ENCODE data around the gene CARMIL3. TPM values are rescaled to one million over a fixed set of nuclear protein-coding genes. Genes with fewer than 3 reads are reported as not detected.
A peak's percentile ranks its signal among the peaks of the same experiment; 100 is the strongest.

Gene CARMIL3
- total RNA-seq, 2 donors from 2014 or later: 1.1 to 3.4 TPM

- ATAC-seq (no peak), DNase-seq (peak in 1 of 2 donors; percentile 2)
- intact Hi-C loops (cut with DNase I, micrococcal nuclease): no loop called here
Observed at GRCh38 chr14:24071144-24071697, 19.4 kb downstream of the CARMIL3 start, which contains the start of gene CPNE6. Gene CPNE6, plus strand, starts transcription at chr14:24071562. Its CDS starts 1,375 bp downstream, at chr14:24072937.

DNA sequence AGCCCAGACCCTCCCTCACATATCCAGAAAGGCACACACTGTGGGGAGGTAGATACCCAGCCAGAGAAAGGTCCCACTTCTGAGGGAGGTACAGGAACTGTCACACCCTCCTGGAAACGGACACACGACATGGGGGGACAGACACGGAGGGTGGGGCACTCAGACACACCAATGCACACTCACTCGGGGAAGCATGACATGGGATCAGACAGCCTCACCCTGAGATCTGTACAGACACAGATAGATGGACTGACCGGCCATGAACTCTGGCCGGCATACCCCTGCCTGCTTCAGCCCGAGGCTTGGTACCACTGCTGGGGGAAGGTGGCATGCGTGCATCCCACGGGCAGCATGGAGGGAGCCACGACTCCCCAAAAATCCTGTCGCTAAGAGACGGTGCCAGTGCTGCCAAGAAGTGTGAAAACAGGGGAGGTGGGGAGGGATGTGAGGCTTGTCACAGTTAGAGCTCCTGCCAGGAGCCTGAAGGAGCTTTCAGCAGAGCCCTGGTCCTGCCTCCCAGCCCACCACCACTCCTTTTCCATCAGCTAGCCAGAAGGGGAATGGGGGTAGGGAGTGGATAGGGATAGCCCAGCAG, 20.1 kb downstream of the CARMIL3 start:
- intact Hi-C loops (cut with DNase I, micrococcal nuclease): no loop called here
- peak in 1 of 2 donors; percentile 21 for DNase-seq
- ATAC-seq: peak; percentile 64

- ATAC-seq (peak; percentile 36), DNase-seq (peak in 1 of 2 donors; percentile 32)
- intact Hi-C loops (cut with DNase I, micrococcal nuclease): no loop called here
Observed at GRCh38 chr14:24072436-24072835, 20.6 kb downstream of the CARMIL3 start.

DNA sequence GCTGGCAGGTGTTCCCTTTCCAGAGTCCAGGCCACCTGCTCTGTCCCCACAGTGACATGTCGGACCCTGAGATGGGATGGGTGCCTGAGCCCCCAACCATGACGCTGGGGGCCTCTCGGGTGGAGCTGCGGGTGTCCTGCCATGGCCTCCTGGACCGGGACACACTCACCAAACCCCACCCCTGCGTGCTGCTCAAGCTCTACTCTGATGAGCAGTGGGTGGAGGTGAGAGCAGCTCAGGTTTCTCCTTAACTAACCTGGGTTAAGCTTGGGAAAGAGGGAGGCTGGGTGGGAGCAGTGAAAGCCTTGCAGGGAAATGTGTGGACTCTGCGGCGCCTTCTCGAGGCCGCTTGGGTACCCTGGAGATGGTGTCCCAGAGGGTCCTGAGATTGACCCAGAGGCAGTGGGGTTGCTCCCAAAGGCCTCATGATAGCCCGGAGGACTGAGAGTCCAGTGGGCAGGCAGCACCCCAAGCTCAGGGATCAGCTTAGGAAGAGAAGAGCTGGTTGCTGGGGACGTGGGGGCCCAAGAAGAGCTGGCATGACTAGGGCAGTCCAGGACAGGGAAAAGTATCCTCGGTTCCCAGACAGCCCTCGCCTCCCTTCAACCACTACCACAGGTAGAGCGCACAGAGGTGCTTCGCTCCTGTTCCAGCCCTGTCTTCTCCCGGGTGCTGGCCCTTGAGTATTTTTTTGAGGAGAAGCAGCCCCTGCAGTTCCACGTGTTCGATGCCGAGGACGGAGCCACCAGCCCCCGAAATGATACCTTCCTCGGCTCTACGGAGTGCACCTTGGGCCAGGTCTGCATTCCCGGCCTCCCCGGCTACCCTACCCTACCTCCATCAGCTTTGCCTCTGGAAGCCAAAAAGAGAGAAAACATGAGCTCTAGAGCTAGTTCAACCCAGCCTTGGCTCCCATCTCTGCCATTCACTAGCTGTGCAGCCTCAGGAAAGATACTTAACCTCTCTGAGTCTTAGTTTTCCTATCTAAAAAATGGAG, 21.4 kb downstream of the CARMIL3 start:
- intact Hi-C loops (cut with DNase I, micrococcal nuclease): no loop called here
- ATAC-seq (no peak), DNase-seq (no peak)

- ATAC-seq (peak; percentile 33), DNase-seq (no peak)
- intact Hi-C loops (cut with DNase I, micrococcal nuclease): no loop called here
Observed at GRCh38 chr14:24074625-24075484, 23.0 kb downstream of the CARMIL3 start.

DNA sequence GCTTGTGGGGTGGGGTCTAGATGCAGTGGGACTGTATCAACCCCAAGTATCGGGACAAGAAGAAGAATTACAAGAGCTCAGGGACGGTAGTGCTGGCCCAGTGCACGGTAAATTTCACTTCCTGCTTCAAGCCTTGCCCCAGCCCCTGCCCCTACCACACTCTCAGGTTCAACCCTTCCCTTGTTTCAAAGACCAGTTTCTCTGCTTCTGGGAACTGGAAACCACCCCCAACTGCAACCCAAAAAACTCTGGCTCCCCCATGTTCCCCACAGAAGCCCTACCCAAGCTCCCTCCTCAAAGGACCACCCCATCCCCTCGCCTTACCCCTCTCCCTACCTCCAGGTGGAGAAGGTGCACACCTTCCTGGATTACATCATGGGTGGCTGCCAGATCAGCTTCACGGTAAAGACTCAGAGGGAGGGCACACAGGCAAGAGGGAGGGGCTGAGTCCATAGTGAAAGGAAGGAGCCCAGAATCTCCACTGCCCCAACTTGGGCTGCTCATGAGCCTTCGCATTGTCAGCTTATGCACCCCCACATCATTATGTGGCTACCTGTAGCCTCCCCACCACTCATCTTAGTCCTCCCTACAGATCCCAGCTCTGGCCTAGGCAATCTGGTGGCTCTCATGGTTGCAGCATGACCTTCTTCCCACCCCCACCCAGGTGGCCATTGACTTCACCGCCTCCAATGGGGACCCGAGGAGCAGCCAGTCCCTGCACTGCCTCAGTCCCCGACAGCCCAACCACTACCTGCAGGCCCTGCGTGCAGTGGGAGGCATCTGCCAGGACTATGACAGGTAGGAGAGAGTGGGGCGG, 23.9 kb downstream of the CARMIL3 start:
- intact Hi-C loops (cut with DNase I, micrococcal nuclease): no loop called here
- no peak for DNase-seq
- peak; percentile 51 for ATAC-seq

GRCh38 chr14:24076302-24076601, 24.4 kb downstream of the CARMIL3 start:
- no peak for ATAC-seq

GRCh38 chr14:24077086-24077485, 25.3 kb downstream of the CARMIL3 start:
- intact Hi-C loops (cut with DNase I, micrococcal nuclease): no loop called here
- DNase-seq (no peak), ATAC-seq (no peak)

More at GRCh38 chr14:24076302-24076601, 24.4 kb downstream of the CARMIL3 start:
- no peak for DNase-seq
- intact Hi-C loops (cut with DNase I, micrococcal nuclease): no loop called here

GRCh38 chr14:24078146-24078545, 26.3 kb downstream of the CARMIL3 start:
- DNase-seq (no peak), ATAC-seq (no peak)
- intact Hi-C loops (cut with DNase I, micrococcal nuclease): no loop called here

- intact Hi-C loops (cut with DNase I, micrococcal nuclease): no loop called here
- DNase-seq (no peak), ATAC-seq (no peak)
Observed at GRCh38 chr14:24079491-24080141, 27.8 kb downstream of the CARMIL3 start.

DNA sequence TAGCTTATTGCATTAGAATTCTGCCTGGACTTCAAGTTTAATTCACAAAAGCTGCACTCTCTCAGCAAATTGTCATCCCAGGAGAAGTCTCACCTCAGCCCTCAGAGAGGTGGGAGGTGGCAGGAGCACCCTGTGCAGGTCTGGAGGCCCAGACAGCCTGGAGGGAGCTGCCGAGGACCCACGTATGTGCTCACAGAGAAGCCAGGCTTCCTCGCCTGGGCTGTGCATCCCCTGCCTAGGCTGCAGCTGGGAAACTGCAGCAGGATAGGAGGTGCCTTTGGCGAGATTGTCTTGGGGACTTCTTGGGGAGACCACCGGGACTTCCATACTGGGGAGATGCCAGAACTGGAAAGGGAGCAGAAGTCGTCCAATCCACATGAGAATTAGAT, 28.3 kb downstream of the CARMIL3 start:
- intact Hi-C loops (cut with DNase I, micrococcal nuclease): no loop called here
- ATAC-seq: no peak
- DNase-seq: no peak

- peak; percentile 91 for ATAC-seq
Observed at GRCh38 chr14:24080888-24081738, 29.3 kb downstream of the CARMIL3 start.

DNA sequence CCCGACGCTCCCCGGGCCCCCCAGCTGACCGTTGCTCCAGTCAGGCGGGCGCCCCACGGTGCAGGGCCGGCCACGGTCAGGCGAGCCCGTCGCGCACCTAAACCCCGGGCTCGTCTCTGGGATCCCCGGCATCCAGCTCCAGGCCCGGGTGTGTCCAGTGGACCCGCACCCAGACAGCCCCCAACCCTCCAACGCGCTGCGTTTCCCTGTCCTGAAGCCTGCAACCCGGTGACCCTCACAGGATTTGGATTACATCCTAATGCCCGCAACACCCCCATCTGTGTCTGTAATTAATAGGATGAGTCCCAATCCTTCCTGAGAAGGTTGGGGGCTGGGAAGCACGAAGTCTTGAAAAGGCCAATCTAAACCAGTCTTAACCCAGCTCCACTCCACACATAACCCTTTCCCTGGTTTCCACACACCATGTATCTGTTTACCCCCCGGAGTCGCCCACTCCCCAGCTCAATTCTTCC, 30.0 kb downstream of the CARMIL3 start:
- intact Hi-C loops (cut with DNase I, micrococcal nuclease): no loop called here

More at GRCh38 chr14:24080888-24081738, 29.3 kb downstream of the CARMIL3 start:
- intact Hi-C loops (cut with DNase I, micrococcal nuclease): no loop called here
- peak; percentile 78 to 89 for DNase-seq

DNA sequence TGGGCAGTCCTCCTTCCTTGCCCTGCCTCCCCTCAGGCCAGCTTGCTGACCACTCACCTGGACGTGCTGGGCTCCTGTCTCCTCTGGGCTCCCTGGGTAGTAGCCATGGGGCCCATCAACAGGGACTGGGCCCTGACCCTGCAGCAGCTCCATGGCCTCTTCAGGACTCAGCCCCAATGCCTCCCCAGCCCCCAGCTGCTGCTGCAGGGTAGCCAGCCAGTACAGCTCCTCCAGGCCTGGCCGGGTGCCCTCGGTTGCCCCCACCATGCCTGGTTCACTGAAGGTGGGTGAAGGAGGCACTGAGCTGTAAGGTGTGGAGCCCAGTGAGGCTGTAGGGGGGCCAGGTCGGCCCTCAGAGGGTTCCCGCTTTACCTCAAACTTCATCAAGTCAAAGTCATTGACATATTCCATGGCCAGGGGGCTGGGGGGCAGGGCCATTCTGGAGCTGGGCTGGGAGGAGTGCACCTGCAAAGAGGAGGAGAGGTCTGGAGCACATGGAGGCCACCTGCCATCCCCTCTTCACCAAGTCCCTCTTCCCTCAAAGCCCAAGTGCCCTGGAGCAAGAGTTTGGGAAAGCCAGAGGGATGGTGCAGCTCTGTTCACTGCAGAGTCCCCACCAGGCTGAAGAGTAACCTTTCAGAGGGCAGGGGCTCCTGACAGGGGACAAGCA, 30.7 kb downstream of the CARMIL3 start:
- no peak for DNase-seq
- intact Hi-C loops (cut with DNase I, micrococcal nuclease): no loop called here
- no peak for ATAC-seq

More for the DNA sequence above, 30.0 kb downstream of the CARMIL3 start:
- no peak for DNase-seq
- ATAC-seq: no peak

- intact Hi-C loops (cut with DNase I, micrococcal nuclease): no loop called here
- ATAC-seq (no peak), DNase-seq (no peak)
Observed at GRCh38 chr14:24083462-24083861, 31.7 kb downstream of the CARMIL3 start.

- ATAC-seq: no peak
- DNase-seq: no peak
- intact Hi-C loops (cut with DNase I, micrococcal nuclease): no loop called here
Observed at GRCh38 chr14:24084440-24084839, 32.6 kb downstream of the CARMIL3 start.

All from left colon (tissue), 2 donors.